ENCODE measurements around the gene FAM110A.

The FAM110A gene

GRCh38 chr20:843912-844311, 10.4 kb downstream of the FAM110A start:
- Histone ChIP-seq H3K4me3 (ENCODE audit: low read depth, low read length) (no peak overlapping the region), H3K27ac (no peak overlapping the region), H3K36me3 (replicated peaks) (no peaks in the 10 kb centered on the region), H3K27me3 (replicated peaks) (no peaks in the 10 kb centered on the region)
- in situ Hi-C loops (cut with HindIII; ENCODE audit: low pct_ligation_motif_present, low sequenced_read_pairs) = no loop called here
- TF ChIP-seq CTCF (IDR thresholded peaks at IDR 0.05; ENCODE audit: low read depth, low read length, missing control alignments) = no peak
- no peak for DNase-seq

GRCh38 chr20:844473-845225, 11.1 kb downstream of the FAM110A start:
- H3K27me3 ChIP-seq (replicated peaks) = no peaks in the 10 kb centered on the region
- TF ChIP-seq CTCF (IDR thresholded peaks at IDR 0.05; ENCODE audit: low read depth, low read length, missing control alignments) = no peak
- H3K4me3 ChIP-seq (ENCODE audit: low read depth, low read length) = peak overlapping the region; percentile 56
- no peak overlapping the region for H3K27ac ChIP-seq
- peak; percentile 90 for DNase-seq
- no peaks in the 10 kb centered on the region for H3K36me3 ChIP-seq (replicated peaks)
- in situ Hi-C loops (cut with HindIII; ENCODE audit: low pct_ligation_motif_present, low sequenced_read_pairs) = no loop called here

GRCh38 chr20:845226-845868, 11.8 kb downstream of the FAM110A start:
- Histone ChIP-seq H3K27me3 (replicated peaks) (no peaks in the 10 kb centered on the region), H3K27ac (no peak overlapping the region), H3K4me3 (ENCODE audit: low read depth, low read length) (no peak overlapping the region), H3K36me3 (replicated peaks) (no peaks in the 10 kb centered on the region)
- DNase-seq = no peak
- TF ChIP-seq CTCF (IDR thresholded peaks at IDR 0.05; ENCODE audit: low read depth, low read length, missing control alignments) = no peak
- in situ Hi-C loops (cut with HindIII; ENCODE audit: low pct_ligation_motif_present, low sequenced_read_pairs) = no loop called here

GRCh38 chr20:845941-846893, 12.7 kb downstream of the FAM110A start:
- no peak for DNase-seq
- TF ChIP-seq CTCF (IDR thresholded peaks at IDR 0.05; ENCODE audit: low read depth, low read length, missing control alignments) = no peak
- in situ Hi-C loops (cut with HindIII; ENCODE audit: low pct_ligation_motif_present, low sequenced_read_pairs) = no loop called here
- Histone ChIP-seq H3K27ac (no peak overlapping the region), H3K36me3 (replicated peaks) (no peaks in the 10 kb centered on the region), H3K27me3 (replicated peaks) (no peaks in the 10 kb centered on the region), H3K4me3 (ENCODE audit: low read depth, low read length) (no peak overlapping the region)

GRCh38 chr20:846894-847278, 13.4 kb downstream of the FAM110A start:
- Histone ChIP-seq H3K4me3 (ENCODE audit: low read depth, low read length) (no peak overlapping the region), H3K36me3 (replicated peaks) (no peaks in the 10 kb centered on the region), H3K27me3 (replicated peaks) (no peaks in the 10 kb centered on the region), H3K27ac (no peak overlapping the region)
- DNase-seq = no peak
- in situ Hi-C loops (cut with HindIII; ENCODE audit: low pct_ligation_motif_present, low sequenced_read_pairs) = no loop called here
- no peak for TF ChIP-seq CTCF (IDR thresholded peaks at IDR 0.05; ENCODE audit: low read depth, low read length, missing control alignments)

All from brain microvascular endothelial cell (primary cell).